Gastroesophageal sphincter (tissue), 4 donors: ENCODE results near the gene PDZD2. TPM values are rescaled to one million over a fixed set of nuclear protein-coding genes. Genes with fewer than 3 reads are reported as not detected.
A peak's percentile ranks its signal among the peaks of the same experiment; 100 is the strongest.

ENCODE experiments used
- ATAC-seq: fragments of 150-250 bp; one replicate; pipeline ENCODE4 v1.9.1; 2016; ENCODE audit warnings: mild to moderate bottlenecking, moderate library complexity
- H3K27ac ChIP-seq, 4 donors: fragments of 200-600 bp; sonication (generic) in 3 of 4; 1 replicate in 3 of 4; 2 replicates in 1 of 4; pipeline ENCODE4 v1.5.1; 2016 to 2019
- H3K27me3 ChIP-seq: fragments of 200-600 bp; sonication (generic); one replicate; pipeline ENCODE4 v1.5.1; 2019
- H3K36me3 ChIP-seq, 2 donors: fragments of 200-600 bp; sonication (generic); one replicate each; pipeline ENCODE4 v1.5.1; 2019; ENCODE audit warnings: control low read depth in 1 of 2
- H3K4me1 ChIP-seq, 3 donors: fragments of 200-600 bp; sonication (generic); 1 replicate in 2 of 3; 2 replicates in 1 of 3; pipeline ENCODE4 v1.5.1; 2016 to 2019; ENCODE audit warnings: control low read depth in 2 of 3
- H3K4me3 ChIP-seq, 2 donors: fragments of 200-600 bp; sonication (generic); one replicate each; pipeline ENCODE4 v1.5.1; 2019; ENCODE audit warnings: mild to moderate bottlenecking in 1 of 2, moderate library complexity in 1 of 2
- H3K9me3 ChIP-seq, 3 donors: fragments of 200-600 bp; sonication (generic); one replicate each; pipeline ENCODE4 v1.5.1; 2017 to 2019; ENCODE audit warnings: control low read depth in 2 of 3
- CTCF ChIP-seq, 4 experiments: fragments of 200-600 bp in 2 of 4; fragments of 450-650 bp in 2 of 4; sonication (generic) in 1 of 4; IDR thresholded peaks; one replicate each; pipeline ENCODE4 v1.5.1; 2017 to 2019; ENCODE audit warnings: antibody characterized with exemption in 4 of 4, mild to moderate bottlenecking in 2 of 4, moderate library complexity in 2 of 4
- EP300 ChIP-seq: sonication (generic); formaldehyde crosslinking; IDR thresholded peaks from one replicate; pipeline ENCODE4 v1.6.1; 2017; ENCODE audit warnings: antibody characterized with exemption, mild to moderate bottlenecking
- POLR2A ChIP-seq, 2 donors: fragments of 450-650 bp; IDR thresholded peaks; one replicate each; pipeline ENCODE4 v1.6.1; 2017; ENCODE audit warnings: antibody characterized with exemption in 2 of 2, mild to moderate bottlenecking in 2 of 2, moderate library complexity in 1 of 2
- POLR2AphosphoS5 ChIP-seq: sonication (generic); formaldehyde crosslinking; IDR thresholded peaks from one replicate; pipeline ENCODE4 v1.6.1; 2017; ENCODE audit warnings: antibody characterized with exemption
- WGBS, 2 donors: methylation state at CpG; one replicate each; pipeline ENCODE4 v1.1.5; 2018; ENCODE audit warnings: low coverage in 1 of 2; 5-methylcytosine and 5-hydroxymethylcytosine counted together
- total RNA-seq, 4 donors: library from RNA; depleted of rRNA; stranded (reverse); fragments of >200 nt; gene quantifications; one replicate each; pipeline ENCODE4 v1.1.0, GENCODE V29; 2016

Gene PDZD2
- total RNA-seq, 4 donors from 2014 or later, result 8.6 to 19.4 (median 14.0) TPM

- 82 to 88% methylated on average over 5 to 8 of the region's 12 CpGs for WGBS, 2 donors
- no peaks in the 10 kb centered on the region for H3K4me1 ChIP-seq
Observed at GRCh38 chr5:32057187-32058096, 418.5 kb downstream of the PDZD2 start.

GRCh38 chr5:32058101-32058500, 419.2 kb downstream of the PDZD2 start:
- 96 to 100% methylated on average over 2 to 4 of the region's 4 CpGs for WGBS, 2 donors
- no peak for ATAC-seq
- H3K27me3 ChIP-seq, result no peaks in the 10 kb centered on the region
- H3K9me3 ChIP-seq, result no peaks in the 10 kb centered on the region
- H3K4me1 ChIP-seq, result no peaks in the 10 kb centered on the region
- no peak overlapping the region for H3K27ac ChIP-seq
- H3K4me3 ChIP-seq, result no peak overlapping the region
- no peak for TF ChIP-seq POLR2AphosphoS5
- TF ChIP-seq EP300, result no peak
- TF ChIP-seq CTCF (IDR thresholded peaks at IDR 0.05), result no peak
- no peak for TF ChIP-seq POLR2A (IDR thresholded peaks at IDR 0.05)
- peaks cover 0 to 21% of the 10 kb centered on the region in 2 donors for H3K36me3 ChIP-seq

More at GRCh38 chr5:32057187-32058096, 418.5 kb downstream of the PDZD2 start:
- TF ChIP-seq CTCF (IDR thresholded peaks at IDR 0.05) (peak in 1 of 4 experiments; percentile 14), POLR2AphosphoS5 (no peak)
- Histone ChIP-seq H3K9me3 (no peaks in the 10 kb centered on the region), H3K36me3 (peaks cover 0 to 22% of the 10 kb centered on the region in 2 donors), H3K4me3 (no peak overlapping the region), H3K27me3 (no peaks in the 10 kb centered on the region), H3K27ac (no peak overlapping the region)
- no peak for ATAC-seq

- Histone ChIP-seq H3K9me3 (no peaks in the 10 kb centered on the region), H3K36me3 (peaks cover 0 to 19% of the 10 kb centered on the region in 2 donors), H3K4me3 (no peak overlapping the region), H3K27ac (no peak overlapping the region), H3K4me1 (no peaks in the 10 kb centered on the region), H3K27me3 (no peaks in the 10 kb centered on the region)
- TF ChIP-seq POLR2A (IDR thresholded peaks at IDR 0.05) (no peak), EP300 (no peak), POLR2AphosphoS5 (no peak), CTCF (IDR thresholded peaks at IDR 0.05) (no peak)
- ATAC-seq, result no peak
- WGBS, 2 donors, result 80 to 95% methylated on average over 3 of the region's 3 CpGs
Observed at GRCh38 chr5:32058997-32059396, 420.1 kb downstream of the PDZD2 start.

- Histone ChIP-seq H3K4me3 (no peak overlapping the region), H3K36me3 (peaks cover 0 to 19% of the 10 kb centered on the region in 2 donors), H3K27ac (no peak overlapping the region), H3K4me1 (no peaks in the 10 kb centered on the region), H3K9me3 (no peaks in the 10 kb centered on the region), H3K27me3 (no peaks in the 10 kb centered on the region)
- no peak for TF ChIP-seq POLR2AphosphoS5
- no peak for TF ChIP-seq EP300
- TF ChIP-seq POLR2A (IDR thresholded peaks at IDR 0.05), result no peak
- TF ChIP-seq CTCF (IDR thresholded peaks at IDR 0.05), result no peak
- 73 to 77% methylated on average over 3 to 4 of the region's 4 CpGs for WGBS, 2 donors
- no peak for ATAC-seq
Observed at GRCh38 chr5:32059761-32060530, 421.0 kb downstream of the PDZD2 start.
